Esophagus muscularis mucosa (tissue), 4 donors: ENCODE data around the gene RIPOR2. TPM values are rescaled to one million over a fixed set of nuclear protein-coding genes. Genes with fewer than 3 reads are reported as not detected.

Experiments
- DNase-seq: peaks from one replicate; pipeline ENCODE4 v3.0.0-alpha.2; 2017; ENCODE audit errors: extremely low spot score
- H3K27ac ChIP-seq, 4 donors: fragments of 200-600 bp; sonication (generic); replicated peaks in 1 of 4; 1 replicate in 3 of 4; 2 replicates in 1 of 4; pipeline ENCODE4 v1.5.1; 2016 to 2019; ENCODE audit warnings: mild to moderate bottlenecking in 1 of 4
- H3K27me3 ChIP-seq, 4 donors: fragments of 200-600 bp; sonication (generic); one replicate each; pipeline versions ENCODE4 v1.5.1 to v1.6.0; 2016 to 2019
- H3K36me3 ChIP-seq, 4 donors: fragments of 200-600 bp; sonication (generic); one replicate each; pipeline ENCODE4 v1.5.1; 2016 to 2019
- H3K4me1 ChIP-seq, 4 donors: fragments of 200-600 bp; sonication (generic); one replicate each; pipeline ENCODE4 v1.5.1; 2016 to 2019
- H3K4me3 ChIP-seq, 4 donors: fragments of 200-600 bp; sonication (generic); 1 replicate in 2 of 4; 2 replicates in 2 of 4; pipeline ENCODE4 v1.5.1; 2016 to 2019; ENCODE audit warnings: mild to moderate bottlenecking in 4 of 4, moderate library complexity in 1 of 4
- H3K9me3 ChIP-seq, 4 donors: fragments of 200-600 bp; sonication (generic); 1 replicate in 3 of 4; 2 replicates in 1 of 4; pipeline ENCODE4 v1.5.1; 2016 to 2019
- CTCF ChIP-seq, 3 experiments: fragments of 200-600 bp in 2 of 3; fragments of 450-650 bp in 1 of 3; sonication (generic) in 2 of 3; IDR thresholded peaks; one replicate each; pipeline ENCODE4 v1.5.1; 2017 to 2019; ENCODE audit warnings: antibody characterized with exemption in 3 of 3, mild to moderate bottlenecking in 2 of 3, moderate library complexity in 1 of 3
- EP300 ChIP-seq: sonication (generic); formaldehyde crosslinking; IDR thresholded peaks from one replicate; pipeline ENCODE4 v1.6.1; 2017; ENCODE audit warnings: antibody characterized with exemption
- POLR2A ChIP-seq: fragments of 450-650 bp; IDR thresholded peaks from one replicate; pipeline ENCODE4 v1.6.1; 2017; ENCODE audit warnings: antibody characterized with exemption, moderate library complexity, mild to moderate bottlenecking, low read depth
- POLR2AphosphoS5 ChIP-seq, 2 donors: sonication (generic); formaldehyde crosslinking; IDR thresholded peaks; one replicate each; pipeline ENCODE4 v1.6.1; 2017; ENCODE audit warnings: antibody characterized with exemption in 2 of 2
- WGBS: methylation state at CpG from one replicate; pipeline ENCODE4 v1.1.5; 2018; 5-methylcytosine and 5-hydroxymethylcytosine counted together
- intact Hi-C: fragments of 100-400 bp; cut with DNase I; formaldehyde crosslinking; loops from one replicate; pipeline ENCODE4 v1.15.1; 2023
- total RNA-seq, 4 donors: library from RNA; depleted of rRNA; stranded (reverse); fragments of >200 nt; gene quantifications; one replicate each; pipeline versions ENCODE4 v1.1.0 to v1.2.1, GENCODE V29; 2016

The RIPOR2 gene
- total RNA-seq, 4 donors from 2014 or later = 2.6 to 14.4 (median 5.1) TPM

GRCh38 chr6:24763578-24763977 is 172.2 kb downstream of the RIPOR2 start:
- H3K4me3 ChIP-seq = no peak overlapping the region
- no peaks in the 10 kb centered on the region for H3K4me1 ChIP-seq
- TF ChIP-seq EP300 = no peak
- TF ChIP-seq POLR2A = no peak
- TF ChIP-seq CTCF (IDR thresholded peaks at IDR 0.05) = no peak
- no peak for TF ChIP-seq POLR2AphosphoS5 (IDR thresholded peaks at IDR 0.05)
- intact Hi-C loops = no loop called here
- 86% methylated on average over 3 of the region's 3 CpGs for WGBS
- DNase-seq = no peak
- H3K27me3 ChIP-seq = no peaks in the 10 kb centered on the region
- H3K27ac ChIP-seq = no peak overlapping the region
- H3K9me3 ChIP-seq = no peaks in the 10 kb centered on the region
- H3K36me3 ChIP-seq = no peaks in the 10 kb centered on the region

GRCh38 chr6:24761851-24762250 is 173.9 kb downstream of the RIPOR2 start:
- no peaks in the 10 kb centered on the region for H3K27me3 ChIP-seq
- no peak overlapping the region for H3K27ac ChIP-seq
- intact Hi-C loops = no loop called here
- H3K4me3 ChIP-seq = no peak overlapping the region
- no peak for DNase-seq
- TF ChIP-seq EP300 (no peak), POLR2A (no peak), POLR2AphosphoS5 (IDR thresholded peaks at IDR 0.05) (no peak), CTCF (IDR thresholded peaks at IDR 0.05) (no peak)
- no peaks in the 10 kb centered on the region for H3K4me1 ChIP-seq
- H3K9me3 ChIP-seq = no peaks in the 10 kb centered on the region
- no peaks in the 10 kb centered on the region for H3K36me3 ChIP-seq

DNA sequence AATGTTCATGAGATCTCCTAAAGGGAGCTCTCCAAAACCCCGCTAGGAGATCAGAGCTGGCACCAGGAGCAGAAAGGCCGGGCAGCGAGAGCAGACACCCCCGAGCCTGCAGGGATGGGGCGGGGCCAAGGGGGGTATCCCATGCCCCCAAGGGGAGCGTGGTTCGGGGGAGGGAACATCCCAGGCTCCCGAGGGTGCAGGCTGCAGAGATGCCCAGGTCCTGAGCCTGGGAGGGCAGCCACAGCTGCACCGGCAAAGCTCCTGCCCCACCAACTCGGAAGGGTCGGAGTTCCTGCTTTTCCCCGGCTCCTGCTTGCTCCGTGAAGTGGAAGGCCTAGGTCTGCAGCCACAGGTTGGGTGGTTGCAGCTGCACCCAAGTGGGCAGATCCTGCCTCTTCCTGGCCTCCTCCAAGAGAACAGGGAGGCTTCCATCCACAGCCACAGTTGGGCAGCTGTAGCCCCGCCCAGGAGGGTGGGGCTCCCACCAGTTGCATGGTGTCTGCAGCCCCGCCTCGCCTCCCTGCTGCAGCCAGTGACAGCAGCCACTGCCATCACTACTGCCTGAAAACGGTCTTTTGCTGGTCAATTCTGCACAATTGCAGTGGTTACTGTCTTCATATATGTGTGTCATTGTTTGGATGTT is 174.4 kb downstream of the RIPOR2 start:
- intact Hi-C loops = no loop called here

GRCh38 chr6:24760210-24760609 is 175.6 kb downstream of the RIPOR2 start:
- no peaks in the 10 kb centered on the region for H3K36me3 ChIP-seq
- no peaks in the 10 kb centered on the region for H3K27me3 ChIP-seq
- H3K9me3 ChIP-seq = no peaks in the 10 kb centered on the region
- H3K27ac ChIP-seq = no peak overlapping the region
- no peak overlapping the region for H3K4me3 ChIP-seq
- 94% methylated on average over 5 of the region's 5 CpGs for WGBS
- intact Hi-C loops = no loop called here
- no peak for TF ChIP-seq CTCF (IDR thresholded peaks at IDR 0.05)
- TF ChIP-seq POLR2A = no peak
- TF ChIP-seq EP300 = no peak
- TF ChIP-seq POLR2AphosphoS5 (IDR thresholded peaks at IDR 0.05) = no peak
- no peak for DNase-seq
- no peaks in the 10 kb centered on the region for H3K4me1 ChIP-seq

More for the DNA sequence above, 174.4 kb downstream of the RIPOR2 start:
- no peak for TF ChIP-seq CTCF (IDR thresholded peaks at IDR 0.05)
- no peak for TF ChIP-seq POLR2AphosphoS5 (IDR thresholded peaks at IDR 0.05)
- no peak for TF ChIP-seq EP300
- no peak for TF ChIP-seq POLR2A
- no peaks in the 10 kb centered on the region for H3K27me3 ChIP-seq
- H3K9me3 ChIP-seq = no peaks in the 10 kb centered on the region
- no peaks in the 10 kb centered on the region for H3K4me1 ChIP-seq
- H3K36me3 ChIP-seq = no peaks in the 10 kb centered on the region
- DNase-seq = no peak
- H3K27ac ChIP-seq = no peak overlapping the region
- H3K4me3 ChIP-seq = no peak overlapping the region
- WGBS = 85% methylated on average over 13 of the region's 17 CpGs

GRCh38 chr6:24759718-24760117 is 176.0 kb downstream of the RIPOR2 start:
- Histone ChIP-seq H3K9me3 (no peaks in the 10 kb centered on the region), H3K4me1 (no peaks in the 10 kb centered on the region), H3K27ac (no peak overlapping the region), H3K36me3 (no peaks in the 10 kb centered on the region), H3K27me3 (no peaks in the 10 kb centered on the region), H3K4me3 (no peak overlapping the region)
- TF ChIP-seq CTCF (IDR thresholded peaks at IDR 0.05) (no peak), EP300 (no peak), POLR2AphosphoS5 (IDR thresholded peaks at IDR 0.05) (no peak)
- WGBS = 93% methylated on average over 3 of the region's 3 CpGs
- no peak for DNase-seq
- intact Hi-C loops = no loop called here
